NT2/D1 (cell line): Measurements from ENCODE around the gene AP5B1.

ENCODE experiments used
- DNase-seq: peaks from one replicate; pipeline ENCODE4 v3.0.0-alpha.2; 2011; ENCODE audit warnings: low read depth, low spot score
- H3K27me3 ChIP-seq: 2 replicates; pipeline ENCODE4 v1.6.0; 2011; ENCODE audit warnings: mild to moderate bottlenecking; ENCODE audit not compliant: insufficient read length, insufficient read depth
- H3K36me3 ChIP-seq: 2 replicates; pipeline ENCODE4 v1.6.1; 2011; ENCODE audit warnings: mild to moderate bottlenecking, low read length, mixed read lengths; ENCODE audit not compliant: insufficient read depth, insufficient read length
- H3K4me1 ChIP-seq: 2 replicates; pipeline ENCODE4 v1.5.1; 2011; ENCODE audit not compliant: insufficient read depth, insufficient read length
- H3K4me3 ChIP-seq: 2 replicates; pipeline ENCODE4 v1.5.1; 2011; ENCODE audit warnings: low read depth; ENCODE audit not compliant: insufficient read length
- H3K9ac ChIP-seq: 2 replicates; pipeline ENCODE4 v1.6.0; 2011; ENCODE audit warnings: low read depth; ENCODE audit not compliant: insufficient read length
- H3K9me3 ChIP-seq: 2 replicates; pipeline ENCODE4 v1.5.1; 2011; ENCODE audit warnings: mild to moderate bottlenecking, low read length; ENCODE audit not compliant: insufficient read depth
- SUZ12 ChIP-seq: IDR thresholded peaks from 2 replicates; pipeline ENCODE4 v1.6.1; 2011; ENCODE audit not compliant: insufficient read length, insufficient read depth; ENCODE audit errors: extremely low read depth
- YY1 ChIP-seq: IDR thresholded peaks from 2 replicates; pipeline ENCODE4 v1.6.1; 2011; ENCODE audit not compliant: insufficient read length, insufficient read depth
- ZNF274 ChIP-seq: IDR thresholded peaks from 2 replicates; pipeline ENCODE4 v1.6.1; 2011; ENCODE audit warnings: mild to moderate bottlenecking, low read depth, low read length

AP5B1 gene

DNA sequence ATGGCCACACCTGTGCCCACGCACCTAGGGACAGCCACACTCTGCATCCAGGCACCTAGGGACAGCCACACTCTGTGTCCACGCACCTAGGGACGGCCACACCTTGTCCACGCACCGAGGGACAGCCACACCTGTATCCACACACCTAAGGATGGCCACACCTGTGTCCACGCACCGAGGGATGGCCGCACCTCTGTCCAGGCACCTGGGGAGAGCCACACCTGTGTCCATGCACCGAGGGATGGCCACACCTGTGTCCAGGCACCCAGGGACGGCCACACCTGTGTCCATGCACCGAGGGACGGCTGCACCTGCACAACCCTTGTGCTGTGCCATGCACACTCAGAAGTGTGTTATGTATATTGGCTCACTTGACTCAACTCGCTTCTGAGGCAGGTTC is 16.9 kb upstream of the AP5B1 start:
- no peak for DNase-seq
- Histone ChIP-seq H3K27me3 (no peaks in the 10 kb centered on the region), H3K4me1 (peaks cover 29% of the 10 kb centered on the region), H3K9me3 (no peaks in the 10 kb centered on the region), H3K9ac (peak overlapping the region; percentile 11), H3K36me3 (no peaks in the 10 kb centered on the region), H3K4me3 (no peak overlapping the region)
- TF ChIP-seq YY1 (no peak), SUZ12 (no peak)

GRCh38 chr11:65796726-65797601 is 16.2 kb upstream of the AP5B1 start:
- no peaks in the 10 kb centered on the region for H3K27me3 ChIP-seq

GRCh38 chr11:65794570-65795510 is 14.1 kb upstream of the AP5B1 start:
- no peaks in the 10 kb centered on the region for H3K27me3 ChIP-seq
- no peak overlapping the region for H3K9ac ChIP-seq
- no peak for DNase-seq
- TF ChIP-seq YY1 = no peak
- no peak for TF ChIP-seq ZNF274
- no peak for TF ChIP-seq SUZ12
- no peaks in the 10 kb centered on the region for H3K9me3 ChIP-seq
- H3K36me3 ChIP-seq = no peaks in the 10 kb centered on the region
- peaks cover 42% of the 10 kb centered on the region for H3K4me1 ChIP-seq
- no peak overlapping the region for H3K4me3 ChIP-seq

More at GRCh38 chr11:65796726-65797601, 16.2 kb upstream of the AP5B1 start:
- DNase-seq = no peak
- Histone ChIP-seq H3K4me3 (no peak overlapping the region), H3K9ac (peak overlapping the region; percentile 11), H3K36me3 (no peaks in the 10 kb centered on the region), H3K9me3 (no peaks in the 10 kb centered on the region), H3K4me1 (peaks cover 32% of the 10 kb centered on the region)
- TF ChIP-seq YY1 (no peak), SUZ12 (no peak), ZNF274 (no peak)

- Histone ChIP-seq H3K9ac (no peak overlapping the region), H3K4me1 (peaks cover 49% of the 10 kb centered on the region), H3K9me3 (no peaks in the 10 kb centered on the region), H3K36me3 (no peaks in the 10 kb centered on the region), H3K27me3 (no peaks in the 10 kb centered on the region), H3K4me3 (no peak overlapping the region)
- DNase-seq = no peak
- TF ChIP-seq ZNF274 = no peak
- TF ChIP-seq YY1 = no peak
- no peak for TF ChIP-seq SUZ12
Observed at GRCh38 chr11:65793625-65794400, 13.0 kb upstream of the AP5B1 start.

GRCh38 chr11:65793144-65793581 is 12.4 kb upstream of the AP5B1 start:
- Histone ChIP-seq H3K9me3 (no peaks in the 10 kb centered on the region), H3K4me3 (no peak overlapping the region), H3K27me3 (peaks cover 5% of the 10 kb centered on the region), H3K36me3 (no peaks in the 10 kb centered on the region), H3K4me1 (peaks cover 48% of the 10 kb centered on the region), H3K9ac (peak overlapping the region; percentile 22)
- no peak for DNase-seq
- no peak for TF ChIP-seq ZNF274
- TF ChIP-seq SUZ12 = no peak
- TF ChIP-seq YY1 = no peak

DNA sequence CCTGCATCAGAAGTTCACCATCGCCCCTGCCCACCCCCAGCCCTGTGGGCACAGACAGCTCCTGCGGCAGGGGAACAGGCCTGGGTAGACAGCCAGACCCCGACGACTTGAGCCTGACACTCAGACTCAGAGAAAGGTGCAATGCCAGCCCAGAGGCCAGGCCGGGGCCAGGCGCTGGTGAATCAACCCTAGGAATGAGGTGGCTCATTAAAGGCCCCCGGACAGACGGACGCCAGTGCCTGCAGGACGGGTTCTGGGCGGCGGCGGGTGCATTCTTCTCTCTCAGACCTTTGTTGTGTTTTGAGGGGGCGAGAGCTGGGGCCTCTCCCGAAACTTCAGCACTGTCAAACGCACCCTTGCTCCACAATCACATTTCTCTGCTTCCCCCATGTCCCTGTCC is 11.7 kb upstream of the AP5B1 start:
- Histone ChIP-seq H3K27me3 (peaks cover 12% of the 10 kb centered on the region), H3K4me3 (no peak overlapping the region), H3K36me3 (no peaks in the 10 kb centered on the region), H3K4me1 (peaks cover 41% of the 10 kb centered on the region), H3K9ac (peak overlapping the region; percentile 6), H3K9me3 (no peaks in the 10 kb centered on the region)
- TF ChIP-seq YY1 (no peak), ZNF274 (no peak), SUZ12 (no peak)
- DNase-seq = no peak
